KBM-7 (cell line): ENCODE data around the gene ZNF774.

ENCODE experiments used
- DNase-seq: peaks from one replicate; pipeline ENCODE4 v3.0.0-alpha.2; 2015
- in situ Hi-C: fragments of 300-500 bp; cut with MboI; formaldehyde crosslinking; loops from 2 replicates; pipeline ENCODE4 v1.14.3; 2020; ENCODE audit warnings: low sequenced_read_pairs, low pct_unique_long_range_greater_than_20kb, mixed read lengths

ZNF774 gene

DNA sequence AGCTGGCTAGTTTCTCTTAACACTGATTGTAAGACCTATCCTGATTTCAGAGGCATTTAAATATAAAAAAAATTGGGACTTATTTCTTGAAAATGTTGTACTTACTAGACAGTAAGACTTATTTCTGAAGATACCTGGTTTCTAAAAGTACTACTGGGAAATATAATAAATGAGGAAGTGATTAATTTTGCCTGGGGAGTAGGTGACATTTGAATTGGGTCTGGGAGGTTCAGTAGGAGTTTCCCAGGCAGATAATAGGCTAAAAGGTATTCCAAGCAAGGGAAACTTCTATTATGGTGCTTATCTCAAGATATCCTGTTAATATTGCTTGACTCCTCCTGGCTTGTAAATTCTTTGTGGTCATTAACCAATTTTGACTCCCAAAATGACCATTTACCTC lies 29.4 kb downstream of the ZNF774 start:
- in situ Hi-C loops, result no loop called here
- no peak for DNase-seq

- in situ Hi-C loops, result no loop called here
- DNase-seq, result no peak
These were observed 30.2 kb downstream of the ZNF774 start for GRCh38 chr15:90382320-90382719.

DNA sequence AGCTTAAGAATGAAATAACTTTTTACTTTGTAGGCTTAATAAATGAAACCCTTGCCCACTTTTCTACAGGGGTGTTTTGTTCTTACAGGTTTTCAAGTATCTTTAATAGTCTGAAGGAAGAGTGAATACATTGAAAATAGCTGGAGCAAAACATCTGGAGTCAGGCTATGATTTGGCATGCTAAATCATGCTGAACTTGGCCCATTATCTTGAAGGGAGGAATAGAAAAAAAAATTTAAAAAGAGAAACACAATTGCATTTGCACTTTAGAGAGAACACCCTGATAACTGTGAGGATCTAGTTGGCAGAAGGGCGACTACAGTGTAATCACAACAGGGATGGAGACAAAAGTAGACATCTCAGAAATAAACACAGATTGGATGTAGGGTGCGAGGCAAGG lies 34.1 kb downstream of the ZNF774 start:
- in situ Hi-C loops, result no loop called here

DNA sequence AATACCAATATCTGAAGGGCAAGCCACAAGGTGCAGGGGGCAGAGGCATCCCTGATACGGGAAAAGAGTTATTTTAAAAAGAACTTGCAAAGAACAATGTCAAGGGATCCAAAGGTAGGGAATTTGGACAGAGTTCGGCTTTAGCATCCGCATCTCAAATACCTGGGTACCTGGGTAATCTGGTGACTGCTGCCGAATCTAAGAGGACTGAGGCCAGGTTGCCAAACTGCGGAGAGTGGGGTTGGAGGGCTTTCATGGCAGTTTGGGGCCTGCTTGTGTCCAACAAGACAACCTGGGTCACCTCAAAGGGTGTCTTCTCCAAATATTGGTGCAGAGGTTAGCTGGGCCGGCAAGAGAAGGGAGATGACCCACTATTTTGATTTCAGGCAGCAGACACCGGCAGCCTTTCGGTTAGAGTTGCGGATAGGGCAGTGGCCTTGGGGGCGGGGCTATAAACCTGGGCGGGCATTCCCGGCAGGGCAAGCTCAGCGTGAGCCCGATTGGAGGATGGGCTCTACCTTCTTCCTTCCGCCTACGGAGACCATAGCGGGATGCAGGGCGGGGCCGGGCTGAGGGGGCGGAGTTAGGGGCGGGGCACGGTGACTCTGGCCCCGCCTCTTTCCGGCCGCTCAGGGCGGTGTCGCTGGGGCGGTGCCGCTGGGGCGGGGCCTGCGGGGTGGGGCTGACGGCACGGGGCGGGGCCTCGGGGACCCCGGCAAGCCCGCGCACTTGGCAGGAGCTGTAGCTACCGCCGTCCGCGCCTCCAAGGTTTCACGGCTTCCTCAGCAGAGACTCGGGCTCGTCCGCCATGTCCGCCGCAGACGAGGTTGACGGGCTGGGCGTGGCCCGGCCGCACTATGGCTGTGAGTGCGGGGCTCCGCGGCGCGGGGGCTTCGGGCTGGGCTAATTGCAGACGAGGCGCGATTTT lies 35.7 kb downstream of the ZNF774 start, which contains the start of gene IQGAP1:
Gene IQGAP1 (plus strand): TSS at position 709 of the 928 bp plus-strand sequence. CDS start 100 bp downstream, at position 809.
- peak; percentile 94 for DNase-seq
- in situ Hi-C loops, result no loop called here

More for the DNA sequence above, 34.1 kb downstream of the ZNF774 start:
- no peak for DNase-seq

GRCh38 chr15:90388462-90389380 lies 36.6 kb downstream of the ZNF774 start:
- DNase-seq, result peak; percentile 79
- in situ Hi-C loops, result no loop called here

DNA sequence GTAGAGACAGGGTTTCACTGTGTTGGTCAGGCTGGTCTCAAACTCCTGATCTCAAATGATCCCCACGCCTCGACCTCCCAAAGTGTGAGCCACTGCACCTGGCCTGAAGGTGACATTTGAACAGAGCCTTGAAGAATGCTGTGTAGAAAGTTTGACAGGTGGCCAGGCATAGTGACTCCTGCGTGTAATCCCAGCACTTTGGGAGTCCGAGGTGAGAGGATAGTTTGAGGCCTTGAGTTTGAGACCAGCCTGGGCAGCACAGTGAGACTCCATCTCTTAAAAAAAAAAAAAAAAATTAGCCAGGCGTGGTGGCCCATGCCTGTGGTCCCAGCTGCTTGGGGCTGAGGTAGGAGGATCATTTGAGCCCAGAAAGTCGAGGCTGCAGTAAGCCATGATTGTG lies 37.4 kb downstream of the ZNF774 start:
- in situ Hi-C loops, result no loop called here
- DNase-seq, result no peak

DNA sequence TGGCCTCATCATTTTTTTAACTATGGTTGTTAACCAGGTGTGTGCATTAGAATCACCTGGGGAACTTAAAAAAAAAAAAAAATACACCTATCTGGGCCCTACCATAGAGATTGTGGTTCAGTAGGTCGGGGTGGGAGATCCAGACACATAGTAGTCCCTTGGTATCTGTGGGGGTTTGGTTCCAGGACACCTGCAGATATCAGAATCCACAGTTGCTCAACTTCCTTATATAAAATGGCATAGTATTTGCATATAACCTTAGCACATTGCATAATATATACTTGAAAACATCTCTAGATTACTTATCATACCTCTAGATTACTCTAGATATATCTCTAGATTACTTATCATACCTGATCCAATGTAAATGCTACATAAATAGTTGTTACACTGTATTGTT lies 41.0 kb downstream of the ZNF774 start:
- DNase-seq, result no peak
- in situ Hi-C loops, result no loop called here

- DNase-seq, result no peak
These were observed 42.0 kb downstream of the ZNF774 start for GRCh38 chr15:90394074-90394473.

DNA sequence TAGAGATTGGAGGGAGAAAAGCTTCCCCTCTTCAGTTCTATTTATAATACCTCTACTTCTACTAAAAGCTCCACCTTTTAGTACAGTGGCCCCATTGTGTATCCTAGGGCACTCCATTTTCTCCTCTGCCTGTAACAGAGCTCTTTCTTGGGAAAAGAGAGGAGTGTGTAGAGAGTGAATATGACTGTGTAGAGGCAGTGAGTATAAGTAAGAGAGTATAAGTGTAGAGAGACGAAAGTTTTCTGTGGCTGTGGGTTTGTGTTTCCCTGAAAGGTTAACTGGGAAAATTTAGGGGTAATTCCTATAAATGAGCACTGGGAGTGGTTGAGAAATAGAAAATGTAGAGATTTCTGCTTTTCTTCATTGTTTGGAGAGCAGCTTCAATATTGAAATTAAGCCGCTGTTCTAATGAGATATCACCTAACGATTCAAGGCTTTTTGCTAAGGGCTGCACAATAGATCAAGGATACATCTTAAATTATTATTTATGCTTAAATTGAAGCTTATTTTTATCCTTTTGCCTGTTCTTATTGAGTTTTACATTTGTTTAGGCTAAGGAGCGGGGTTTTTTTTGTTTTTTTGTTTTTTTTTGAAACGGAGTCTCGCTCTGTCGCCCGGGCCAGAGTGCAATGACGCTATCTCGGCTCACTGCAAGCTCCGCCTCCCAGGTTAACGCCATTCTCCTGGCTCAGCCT lies 42.8 kb downstream of the ZNF774 start:
- no peak for DNase-seq
- in situ Hi-C loops, result no loop called here

More at GRCh38 chr15:90394074-90394473, 42.0 kb downstream of the ZNF774 start:
- in situ Hi-C loops, result no loop called here

DNA sequence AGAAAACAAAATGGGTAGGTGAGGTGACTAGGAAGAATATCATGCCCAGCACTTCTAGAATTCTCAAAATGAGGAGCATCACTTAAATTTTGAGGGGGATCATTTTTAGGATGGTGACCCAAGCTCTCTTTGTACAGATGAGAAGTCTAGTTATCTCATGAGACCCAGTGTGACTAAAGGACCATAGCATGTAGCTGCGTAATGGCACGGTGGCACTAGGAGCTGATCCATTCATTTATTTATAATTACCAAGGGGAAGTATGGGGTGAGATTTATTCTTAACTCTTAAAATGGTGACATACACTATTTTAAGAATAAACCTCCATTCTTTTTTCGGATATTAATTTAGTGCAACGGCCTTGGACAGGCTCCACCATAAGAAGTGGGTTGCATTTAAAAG lies 44.2 kb downstream of the ZNF774 start:
- DNase-seq, result no peak
- in situ Hi-C loops, result no loop called here

GRCh38 chr15:90400005-90400758 lies 48.1 kb downstream of the ZNF774 start:
- no peak for DNase-seq
- in situ Hi-C loops, result no loop called here

DNA sequence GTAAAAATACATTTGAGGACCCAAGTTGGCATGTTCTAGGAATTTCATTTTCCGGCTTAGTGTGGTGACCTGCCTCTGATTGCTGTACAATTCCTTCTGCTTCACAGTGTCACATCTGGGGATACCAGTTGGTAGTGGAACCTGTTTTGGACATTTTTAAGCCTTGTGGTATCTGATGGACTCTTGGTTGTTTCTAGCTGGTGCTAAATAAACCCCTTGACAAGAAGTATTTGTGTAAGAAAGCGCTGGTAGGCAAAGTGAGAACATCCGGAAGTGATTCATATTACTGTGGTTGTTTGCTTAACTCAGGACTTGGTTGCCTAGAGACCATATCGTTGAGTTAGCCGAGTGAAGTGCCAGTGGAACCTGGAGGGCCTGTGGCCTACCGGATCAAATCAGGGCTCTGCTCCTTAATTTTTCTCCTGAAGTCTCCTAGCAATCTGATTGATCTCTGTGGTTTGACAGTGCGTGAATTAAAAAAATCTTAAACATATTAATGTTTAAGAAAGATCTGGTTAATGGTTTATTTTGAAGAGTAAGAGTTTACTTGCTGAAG lies 48.8 kb downstream of the ZNF774 start:
- peak; percentile 92 for DNase-seq
- in situ Hi-C loops, result no loop called here

- no peak for DNase-seq
- in situ Hi-C loops, result no loop called here
These were observed 49.4 kb downstream of the ZNF774 start for GRCh38 chr15:90401495-90401894.

DNA sequence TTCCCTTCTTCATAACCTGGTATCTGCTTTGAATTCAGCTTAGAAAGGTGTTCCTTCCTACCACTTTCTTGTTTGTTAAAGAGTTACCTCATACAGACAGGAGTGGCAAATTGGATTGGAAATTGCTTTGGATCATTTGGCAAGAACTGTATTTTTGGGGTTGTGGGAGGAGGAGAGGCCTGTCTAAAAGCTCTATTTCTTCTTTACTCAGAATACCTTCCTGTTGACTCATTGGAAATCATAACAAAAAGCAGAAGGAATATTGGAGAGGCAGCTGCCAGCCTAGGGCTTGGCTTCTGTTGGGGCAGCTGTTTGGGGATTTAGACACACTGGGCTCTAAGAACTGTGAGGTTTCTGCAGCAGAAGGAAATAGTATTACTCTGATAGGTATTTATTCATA lies 50.1 kb downstream of the ZNF774 start:
- in situ Hi-C loops, result no loop called here
- peak; percentile 64 for DNase-seq

DNA sequence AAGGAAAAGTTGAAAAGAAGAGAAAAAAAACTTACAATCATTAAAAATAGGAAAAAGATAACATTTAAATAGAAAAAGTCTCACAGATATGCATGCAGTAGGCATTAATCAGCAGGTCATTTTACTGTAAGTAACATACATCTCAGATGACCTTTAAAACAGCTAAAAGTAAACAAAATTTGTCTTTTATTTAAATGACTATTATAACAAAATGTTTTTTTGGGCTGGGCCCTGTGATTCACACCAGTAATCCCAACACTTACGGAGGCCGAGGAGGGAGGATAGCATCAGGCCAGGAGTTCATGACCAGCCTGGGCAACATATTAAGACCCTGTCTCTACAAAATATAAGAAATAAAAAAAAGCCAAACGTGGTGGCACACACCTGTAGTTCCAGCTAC lies 50.7 kb downstream of the ZNF774 start:
- in situ Hi-C loops, result no loop called here
- no peak for DNase-seq

DNA sequence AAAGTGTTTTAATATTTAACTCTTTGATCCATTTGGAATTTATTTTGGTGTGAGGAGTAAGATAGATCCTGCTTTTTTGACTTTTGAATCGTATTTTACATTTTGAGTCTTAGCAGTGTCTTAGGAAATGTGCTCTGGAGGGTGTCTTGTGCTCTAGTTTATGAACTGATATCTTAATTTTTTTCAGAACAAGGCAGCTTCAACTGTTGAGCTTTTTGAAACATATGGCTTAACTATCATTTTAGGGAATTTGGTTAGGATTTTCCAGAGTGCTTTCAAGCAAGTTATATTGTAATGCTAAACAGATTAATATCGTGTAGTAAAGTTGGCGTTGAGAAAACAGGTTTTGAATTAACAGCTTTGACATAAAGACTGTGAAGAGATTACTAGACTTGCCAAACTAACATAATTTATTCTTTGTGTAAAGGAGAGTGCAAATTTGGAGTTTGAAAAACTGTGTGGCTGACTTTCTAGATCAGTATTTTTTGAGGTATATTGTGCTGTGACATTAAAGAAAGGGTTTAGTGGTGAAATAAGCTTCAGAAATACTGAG lies 53.0 kb downstream of the ZNF774 start:
- no peak for DNase-seq
- in situ Hi-C loops, result no loop called here

GRCh38 chr15:90407336-90407735 lies 55.3 kb downstream of the ZNF774 start:
- no peak for DNase-seq
- in situ Hi-C loops, result no loop called here

- DNase-seq, result no peak
- in situ Hi-C loops, result no loop called here
These were observed 55.8 kb downstream of the ZNF774 start for GRCh38 chr15:90407871-90408317.
